Body of pancreas (tissue), 4 donors: ENCODE measurements around the gene UAP1L1. TPM values are rescaled to one million over a fixed set of nuclear protein-coding genes. Genes with fewer than 3 reads are reported as not detected.

Experiments used
- ATAC-seq: fragments of 150-250 bp; one replicate; pipeline ENCODE4 v1.9.1; 2016
- DNase-seq, 4 donors: peaks; one replicate each; pipeline ENCODE4 v3.0.0-alpha.2; 2019
- H3K27ac ChIP-seq, 4 donors: fragments of 200-600 bp; sonication (generic); 1 replicate in 3 of 4; 2 replicates in 1 of 4; pipeline versions ENCODE4 v1.5.1 to v1.6.1; 2016 to 2019; ENCODE audit warnings: mild to moderate bottlenecking in 1 of 4, mixed read lengths in 1 of 4, moderate library complexity in 1 of 4
- H3K27me3 ChIP-seq, 2 donors: fragments of 200-600 bp; sonication (generic); one replicate each; pipeline ENCODE4 v1.6.0; 2016; ENCODE audit warnings: mild to moderate bottlenecking in 1 of 2
- H3K36me3 ChIP-seq, 2 donors: fragments of 200-600 bp; sonication (generic); replicated peaks in 1 of 2; 2 replicates each; pipeline ENCODE4 v1.5.1; 2016; ENCODE audit warnings: low read depth in 2 of 2; ENCODE audit not compliant: insufficient read depth in 1 of 2
- H3K4me1 ChIP-seq: fragments of 200-600 bp; sonication (generic); one replicate; pipeline ENCODE4 v1.6.0; 2016
- H3K4me3 ChIP-seq, 2 donors: fragments of 200-600 bp; sonication (generic); 1 replicate in 1 of 2; 2 replicates in 1 of 2; pipeline ENCODE4 v1.5.1; 2016 to 2019
- H3K9me3 ChIP-seq, 3 donors: fragments of 200-600 bp; sonication (generic); 1 replicate in 2 of 3; 2 replicates in 1 of 3; pipeline ENCODE4 v1.5.1; 2016
- POLR2A ChIP-seq, 3 donors: fragments of 450-650 bp; IDR thresholded peaks; one replicate each; pipeline ENCODE4 v1.6.1; 2016; ENCODE audit warnings: antibody characterized with exemption in 3 of 3, mild to moderate bottlenecking in 2 of 3
- WGBS, 2 donors: methylation state at CpG; one replicate each; pipeline ENCODE4 v1.1.5; 2017; 5-methylcytosine and 5-hydroxymethylcytosine counted together
- intact Hi-C: fragments of 100-400 bp; cut with DNase I; formaldehyde crosslinking; loops from one replicate; pipeline ENCODE4 v1.15.1; 2023
- total RNA-seq, 2 donors: library from RNA; depleted of rRNA; stranded (reverse); fragments of >200 nt; gene quantifications; one replicate each; pipeline ENCODE4 v1.1.0, GENCODE V29; 2016
- TF ChIP-seq, protein P1 (sequence below), 7 experiments: fragments of 450-650 bp in 4 of 7; fragments of 200-600 bp in 3 of 7; sonication (generic) in 3 of 7; IDR thresholded peaks; one replicate each; pipeline ENCODE4 v1.5.1; 2016 to 2019; ENCODE audit warnings: antibody characterized with exemption in 7 of 7

UAP1L1 gene
- total RNA-seq, 2 donors from 2014 or later: 7.8 to 8.2 TPM

GRCh38 chr9:137110911-137111787, 33.8 kb downstream of the UAP1L1 start:
- no peaks in the 10 kb centered on the region for H3K36me3 ChIP-seq
- ATAC-seq (no peak), DNase-seq (no peak)
- TF ChIP-seq, protein P1, sequence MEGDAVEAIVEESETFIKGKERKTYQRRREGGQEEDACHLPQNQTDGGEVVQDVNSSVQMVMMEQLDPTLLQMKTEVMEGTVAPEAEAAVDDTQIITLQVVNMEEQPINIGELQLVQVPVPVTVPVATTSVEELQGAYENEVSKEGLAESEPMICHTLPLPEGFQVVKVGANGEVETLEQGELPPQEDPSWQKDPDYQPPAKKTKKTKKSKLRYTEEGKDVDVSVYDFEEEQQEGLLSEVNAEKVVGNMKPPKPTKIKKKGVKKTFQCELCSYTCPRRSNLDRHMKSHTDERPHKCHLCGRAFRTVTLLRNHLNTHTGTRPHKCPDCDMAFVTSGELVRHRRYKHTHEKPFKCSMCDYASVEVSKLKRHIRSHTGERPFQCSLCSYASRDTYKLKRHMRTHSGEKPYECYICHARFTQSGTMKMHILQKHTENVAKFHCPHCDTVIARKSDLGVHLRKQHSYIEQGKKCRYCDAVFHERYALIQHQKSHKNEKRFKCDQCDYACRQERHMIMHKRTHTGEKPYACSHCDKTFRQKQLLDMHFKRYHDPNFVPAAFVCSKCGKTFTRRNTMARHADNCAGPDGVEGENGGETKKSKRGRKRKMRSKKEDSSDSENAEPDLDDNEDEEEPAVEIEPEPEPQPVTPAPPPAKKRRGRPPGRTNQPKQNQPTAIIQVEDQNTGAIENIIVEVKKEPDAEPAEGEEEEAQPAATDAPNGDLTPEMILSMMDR (IDR thresholded peaks at IDR 0.05): no peak
- no peak for TF ChIP-seq POLR2A (IDR thresholded peaks at IDR 0.05)
- H3K27me3 ChIP-seq: no peaks in the 10 kb centered on the region
- intact Hi-C loops: no loop called here
- H3K9me3 ChIP-seq: no peaks in the 10 kb centered on the region
- peaks cover 17% of the 10 kb centered on the region for H3K4me1 ChIP-seq
- H3K27ac ChIP-seq: no peak overlapping the region
- no peak overlapping the region for H3K4me3 ChIP-seq
- WGBS, 2 donors: 86 to 90% methylated on average over 24 to 27 of the region's 28 CpGs

- intact Hi-C loops: no loop called here
- Histone ChIP-seq H3K4me3 (no peak overlapping the region), H3K4me1 (peaks cover 17% of the 10 kb centered on the region), H3K36me3 (no peaks in the 10 kb centered on the region), H3K9me3 (no peaks in the 10 kb centered on the region), H3K27ac (no peak overlapping the region), H3K27me3 (no peaks in the 10 kb centered on the region)
- TF ChIP-seq, protein P1 (IDR thresholded peaks at IDR 0.05): no peak
- TF ChIP-seq POLR2A (IDR thresholded peaks at IDR 0.05): no peak
- DNase-seq (no peak), ATAC-seq (no peak)
- 86 to 92% methylated on average over 6 to 33 of the region's 35 CpGs for WGBS, 2 donors
Observed at GRCh38 chr9:137111788-137112563, 34.7 kb downstream of the UAP1L1 start.

GRCh38 chr9:137112564-137113384, 35.5 kb downstream of the UAP1L1 start:
- DNase-seq (no peak), ATAC-seq (no peak)
- Histone ChIP-seq H3K9me3 (no peaks in the 10 kb centered on the region), H3K27me3 (no peaks in the 10 kb centered on the region), H3K4me3 (no peak overlapping the region), H3K4me1 (peaks cover 17% of the 10 kb centered on the region), H3K36me3 (no peaks in the 10 kb centered on the region), H3K27ac (no peak overlapping the region)
- TF ChIP-seq, protein P1 (IDR thresholded peaks at IDR 0.05): no peak
- no peak for TF ChIP-seq POLR2A (IDR thresholded peaks at IDR 0.05)
- intact Hi-C loops: no loop called here
- 94 to 96% methylated on average over 22 to 29 of the region's 42 CpGs for WGBS, 2 donors

GRCh38 chr9:137113385-137114159, 36.3 kb downstream of the UAP1L1 start:
- DNase-seq (no peak), ATAC-seq (no peak)
- Histone ChIP-seq H3K27me3 (no peaks in the 10 kb centered on the region), H3K4me1 (peaks cover 17% of the 10 kb centered on the region), H3K36me3 (no peaks in the 10 kb centered on the region), H3K9me3 (no peaks in the 10 kb centered on the region), H3K4me3 (no peak overlapping the region), H3K27ac (no peak overlapping the region)
- TF ChIP-seq, protein P1 (IDR thresholded peaks at IDR 0.05): no peak
- TF ChIP-seq POLR2A (IDR thresholded peaks at IDR 0.05): no peak
- intact Hi-C loops: no loop called here
- WGBS, 2 donors: 42 to 88% methylated on average over 15 to 36 of the region's 66 CpGs
